Glomerular visceral epithelial cell (primary cell): ENCODE data around the gene KBTBD3.

Source experiments
- DNase-seq: peaks from one replicate; pipeline ENCODE4 v3.0.0-alpha.2; 2016; ENCODE audit errors: extremely low spot score

The KBTBD3 gene

DNA sequence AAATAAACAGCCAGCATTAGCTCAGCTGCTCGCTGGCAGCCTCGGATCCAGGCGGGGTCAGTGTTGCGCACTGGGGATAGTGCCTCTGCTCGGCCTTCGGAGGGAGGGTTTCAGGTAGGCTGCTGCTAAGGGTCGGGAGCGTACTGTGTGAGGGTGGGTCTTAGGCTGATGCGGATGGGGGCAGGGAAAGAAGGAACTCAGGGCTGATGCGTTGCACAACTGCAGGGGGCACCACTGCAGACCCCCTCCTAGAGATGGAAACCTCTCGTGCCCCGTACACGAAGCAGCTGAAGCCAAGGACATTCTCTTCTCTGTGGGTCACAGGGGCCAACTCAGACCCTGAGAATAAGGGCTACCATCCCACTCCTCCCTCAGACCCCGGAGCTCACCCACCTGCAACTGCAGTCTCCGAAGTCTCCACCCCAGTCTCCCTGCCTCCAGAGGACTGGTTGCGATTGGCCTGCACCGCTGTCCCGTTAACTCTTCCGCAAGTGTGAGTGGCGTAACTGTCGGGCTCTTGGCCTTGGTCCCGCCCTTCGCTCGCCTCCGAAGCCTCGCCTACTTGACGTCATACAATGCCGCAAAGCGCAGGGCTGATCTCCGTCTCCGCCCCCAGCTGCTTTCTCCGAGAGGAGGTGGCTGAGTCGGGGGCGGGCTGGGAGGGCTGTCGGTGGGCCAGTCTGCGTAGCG is at the start of gene KBTBD3:
KBTBD3 (minus strand) TSS at position 429 of the 690 bp plus-strand sequence. CDS start 18,250 bp downstream, outside the sequence.
- peak; percentile 99 for DNase-seq

DNA sequence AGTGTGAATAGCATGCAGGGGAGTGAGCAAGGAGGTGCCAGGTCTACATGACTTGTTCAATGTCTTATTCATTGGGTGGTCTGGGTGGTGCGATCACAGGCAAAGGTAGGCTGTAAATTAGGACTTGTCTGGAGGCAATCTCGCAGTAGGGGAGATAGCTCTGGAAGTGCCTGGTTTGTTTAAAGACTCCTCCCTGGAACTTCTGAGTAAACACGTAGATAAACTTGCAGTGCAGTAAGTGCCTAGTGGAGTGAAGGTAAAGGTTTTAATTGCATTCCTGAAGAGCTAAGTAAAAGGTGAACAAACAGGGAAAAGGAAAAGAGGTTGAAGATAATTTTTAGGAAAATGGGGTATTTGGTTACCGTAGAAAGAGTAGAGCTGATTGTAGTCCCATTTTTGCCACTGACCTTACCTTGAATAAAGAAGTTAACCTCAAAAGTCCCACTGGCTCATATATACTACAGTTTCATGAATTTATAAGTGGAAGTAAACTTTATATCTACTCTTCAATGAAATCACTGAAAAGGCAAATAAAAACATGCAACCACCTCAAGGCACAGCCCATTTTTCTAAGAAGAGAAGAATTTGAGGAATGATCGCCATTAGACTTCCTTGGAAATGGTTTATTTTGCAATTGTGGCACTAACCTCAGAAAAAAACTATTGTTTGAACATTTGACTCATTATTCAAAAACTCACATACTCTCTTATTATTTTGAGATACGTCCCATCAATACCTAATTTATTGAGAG is 44.6 kb upstream of the KBTBD3 start:
- no peak for DNase-seq

GRCh38 chr11:106105986-106106385 is 28.8 kb upstream of the KBTBD3 start:
- DNase-seq, result no peak

DNA sequence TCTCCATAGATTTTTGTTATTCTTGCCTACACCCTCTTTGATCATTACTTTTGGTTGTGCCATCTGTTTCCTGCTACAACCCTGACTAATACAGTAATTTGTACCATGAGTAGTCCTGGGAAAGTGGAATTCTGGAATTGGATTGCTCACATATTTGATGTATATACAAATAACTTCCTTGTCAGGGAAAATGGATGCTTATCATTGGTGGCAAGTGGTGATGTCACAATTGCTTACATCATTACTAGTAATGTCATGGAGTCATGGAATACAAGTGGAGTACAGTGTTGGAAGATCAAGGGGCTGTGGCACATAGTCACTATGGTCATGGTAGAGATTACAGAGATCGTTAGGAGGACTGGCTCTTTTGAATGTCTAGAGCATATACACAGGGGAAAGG is 24.7 kb upstream of the KBTBD3 start:
- DNase-seq, result no peak

DNA sequence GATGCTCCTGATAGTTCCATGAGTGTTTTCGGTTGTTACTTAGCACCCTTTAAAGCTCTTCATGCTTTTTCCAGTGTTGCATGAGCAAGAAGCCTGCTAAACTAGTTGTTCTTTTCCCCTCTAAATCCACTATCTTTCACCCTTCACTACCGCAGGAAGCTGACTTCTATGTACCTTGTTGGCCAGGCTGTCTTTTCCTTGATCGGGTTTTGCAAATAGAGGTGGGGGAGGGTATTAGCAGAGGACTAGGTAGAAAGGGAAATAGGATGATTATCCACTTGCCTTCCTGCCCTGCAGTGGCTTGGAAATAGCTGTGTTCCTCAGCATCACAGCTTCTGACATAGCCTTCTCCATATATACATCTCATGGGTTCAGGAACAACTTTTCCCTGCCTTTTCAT is 24.2 kb upstream of the KBTBD3 start:
- DNase-seq, result no peak

GRCh38 chr11:106098893-106099553 is 21.9 kb upstream of the KBTBD3 start:
- DNase-seq, result no peak

DNA sequence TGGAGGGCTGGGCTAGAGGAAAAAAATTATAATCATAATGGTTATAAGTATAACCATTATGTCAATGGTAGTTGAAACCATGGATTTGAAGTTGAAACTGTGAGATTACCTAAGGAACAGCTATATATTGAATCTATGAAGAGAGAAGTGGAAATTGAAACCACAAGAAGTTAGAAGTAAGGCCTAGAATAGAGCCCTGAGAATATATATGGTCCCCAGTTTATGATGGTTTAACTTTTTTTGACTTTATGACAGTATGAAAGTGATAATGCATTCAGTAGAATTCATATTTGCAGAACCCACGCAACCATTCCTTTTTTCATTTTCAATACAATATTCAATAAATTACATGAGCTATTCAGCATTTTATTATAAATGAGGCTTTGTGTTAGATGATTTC is 15.3 kb upstream of the KBTBD3 start:
- no peak for DNase-seq

DNA sequence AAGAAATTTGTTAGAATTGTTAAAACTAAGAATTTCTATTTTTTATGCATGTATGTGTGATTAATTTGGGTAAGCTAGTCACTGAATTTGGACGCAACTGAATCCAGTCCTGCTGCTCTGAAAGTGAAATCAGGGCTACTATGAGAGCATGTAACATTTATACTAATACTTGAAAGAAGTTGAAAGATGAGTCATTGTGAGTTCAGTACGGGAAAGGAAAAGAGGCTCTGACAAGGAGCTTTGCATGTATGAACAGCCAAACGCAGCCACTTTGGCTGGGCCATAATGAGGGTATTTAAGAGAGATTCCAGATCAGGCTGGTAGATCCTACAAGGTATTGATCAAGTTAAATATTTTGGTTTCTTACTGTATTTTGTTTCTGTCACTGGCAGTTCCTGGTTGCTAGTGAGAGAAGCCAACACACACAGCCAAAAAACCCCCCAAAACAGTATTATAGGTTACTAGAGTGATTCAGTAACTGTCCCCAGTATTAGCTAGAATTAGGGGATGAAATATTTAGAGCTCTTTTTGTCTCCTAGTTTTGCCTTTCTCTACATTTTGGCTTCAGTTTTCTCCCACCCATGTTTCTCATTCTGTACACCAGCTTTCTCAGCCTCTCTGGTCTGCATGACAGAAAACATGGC is 14.5 kb upstream of the KBTBD3 start:
- DNase-seq, result peak; percentile 47

GRCh38 chr11:106088896-106089295 is 11.7 kb upstream of the KBTBD3 start:
- peak; percentile 9 for DNase-seq

- DNase-seq, result peak; percentile 56
These were observed 10.8 kb upstream of the KBTBD3 start for GRCh38 chr11:106087815-106088435.

DNA sequence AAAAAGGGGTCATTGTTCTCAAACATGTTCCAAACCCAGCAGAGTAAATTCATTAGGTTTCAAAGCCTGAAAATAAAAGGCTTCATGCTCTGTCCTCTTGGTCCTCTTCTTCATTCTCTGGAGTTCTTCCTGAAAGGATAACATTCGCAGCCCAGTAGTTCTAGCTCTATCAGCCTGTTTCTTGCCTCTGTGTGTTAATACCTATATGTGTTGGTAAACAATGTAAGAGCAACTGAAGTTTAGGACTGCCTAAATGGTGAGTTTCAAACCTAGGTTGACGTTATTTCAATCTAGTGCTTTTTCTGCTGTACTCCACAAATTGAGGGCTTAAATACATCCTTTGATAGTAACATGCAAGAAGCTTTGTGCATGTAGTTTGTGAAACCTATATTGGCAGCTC is 9.7 kb upstream of the KBTBD3 start:
- DNase-seq, result no peak

DNA sequence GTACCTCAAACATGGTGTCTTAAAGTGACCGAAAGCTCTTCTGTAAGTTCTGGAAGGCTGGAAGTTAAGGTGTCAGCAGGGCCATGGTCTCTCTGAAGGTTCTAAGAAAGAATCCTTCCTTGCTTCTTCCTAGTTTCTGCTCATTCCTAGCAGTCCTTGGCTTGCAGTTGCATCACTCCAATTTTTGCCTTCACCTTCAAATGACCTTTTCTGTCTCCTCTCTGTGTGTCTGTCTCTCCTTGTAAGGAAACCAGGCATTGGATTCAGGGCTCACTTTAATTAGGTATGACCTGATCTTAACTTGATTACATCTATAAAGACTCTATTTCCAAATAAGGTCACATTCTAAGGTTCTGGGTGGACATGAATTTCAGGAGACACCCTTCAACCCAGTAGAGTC is 9.0 kb upstream of the KBTBD3 start:
- no peak for DNase-seq

DNA sequence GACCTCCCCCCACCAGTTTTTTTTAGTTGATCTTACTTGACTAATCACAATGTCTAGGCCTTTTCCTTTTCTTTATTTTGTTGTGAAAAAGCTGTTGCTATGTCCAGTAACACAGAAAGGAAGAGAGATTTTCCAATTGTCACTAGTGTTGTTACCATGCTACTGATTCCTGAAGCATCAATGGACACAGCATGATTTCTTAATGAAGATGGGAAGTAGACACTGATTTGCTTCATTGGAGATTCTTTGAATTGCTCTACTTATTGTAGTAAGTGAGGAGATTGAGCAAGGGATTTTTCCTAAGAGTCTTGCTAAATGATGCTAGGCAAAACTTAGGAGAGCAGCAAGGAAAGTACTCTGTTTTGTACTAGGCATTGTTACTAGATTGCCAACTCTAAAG is 4.9 kb upstream of the KBTBD3 start:
- no peak for DNase-seq

GRCh38 chr11:106077609-106078455 is 685 bp upstream of the KBTBD3 start, which contains the start of gene AASDHPPT:
AASDHPPT (plus strand) TSS chr11:106077662; CDS start chr11:106077711, 49 bp downstream.
- peak; percentile 31 for DNase-seq

- DNase-seq, result peak; percentile 4
These were observed 802 bp downstream of the KBTBD3 start for GRCh38 chr11:106076171-106076918.

DNA sequence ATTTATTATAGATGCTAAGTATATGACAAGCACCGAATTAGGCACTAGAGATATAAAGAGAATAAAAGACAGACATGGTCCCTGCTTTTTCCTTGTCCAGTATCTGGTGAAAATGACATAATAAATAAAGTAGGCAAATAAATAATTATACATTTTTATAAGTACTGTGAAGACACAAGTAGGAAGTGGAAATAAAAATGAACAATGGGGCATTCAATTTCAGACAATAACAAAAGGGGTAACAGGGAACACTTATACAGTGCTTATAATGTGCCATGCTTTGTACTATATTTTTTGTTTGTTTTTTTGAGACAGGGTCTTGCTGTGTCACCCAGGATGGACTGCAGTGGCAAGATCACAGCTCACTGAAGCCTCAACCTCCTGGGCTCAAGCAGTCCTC is 4.3 kb downstream of the KBTBD3 start:
- DNase-seq, result no peak

GRCh38 chr11:106070606-106071005 is 6.5 kb downstream of the KBTBD3 start:
- no peak for DNase-seq

GRCh38 chr11:106063009-106063408 is 14.1 kb downstream of the KBTBD3 start:
- no peak for DNase-seq

DNA sequence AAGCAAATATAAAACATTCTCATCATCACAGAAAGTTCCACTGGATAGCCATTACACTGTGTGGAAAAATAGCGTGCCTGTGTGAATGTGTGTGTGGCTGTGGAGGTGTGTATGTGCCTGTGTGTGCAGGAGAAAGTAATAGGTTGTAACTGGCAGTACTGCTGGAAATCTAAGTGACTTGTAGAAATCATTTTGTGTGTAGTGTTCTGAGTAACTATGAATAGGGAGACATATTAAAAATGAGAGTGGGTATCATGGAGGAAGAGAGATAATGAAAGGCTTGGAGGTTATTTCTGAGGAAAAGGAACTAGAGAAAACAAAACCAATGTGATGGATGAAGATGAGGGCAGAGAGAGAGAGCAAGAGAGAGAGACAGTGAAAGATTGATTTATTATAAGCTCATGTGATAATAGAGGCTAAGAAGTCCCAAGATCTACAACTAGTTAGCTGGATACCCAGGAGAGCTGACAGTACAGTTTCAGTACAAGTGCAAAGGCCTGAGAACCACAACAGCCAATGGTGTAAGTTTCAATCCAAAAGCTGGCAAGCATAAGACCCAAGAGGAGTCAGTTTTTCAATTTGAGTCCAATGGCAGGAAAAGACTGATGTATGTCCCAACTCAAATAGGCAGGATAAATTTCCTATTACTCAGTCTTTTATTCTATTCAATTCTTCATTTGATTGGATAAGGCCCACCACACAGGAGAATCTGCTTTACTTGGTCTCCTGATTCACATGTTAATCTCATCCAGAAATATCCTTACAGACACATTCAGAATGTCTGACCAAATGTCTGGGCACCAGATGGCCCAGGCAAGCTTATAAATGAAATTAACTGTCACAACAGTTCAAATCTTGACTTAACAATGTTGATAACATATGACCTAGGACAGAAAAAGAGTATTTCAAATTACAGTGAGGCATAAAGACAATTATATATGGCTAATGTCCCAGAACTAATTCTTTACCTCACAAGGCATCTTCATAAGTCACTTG is 14.9 kb downstream of the KBTBD3 start:
- DNase-seq, result no peak
